BLaER1 (cell line): Measurements from ENCODE around the gene GRXCR2.

Source experiments
- H3K27ac ChIP-seq: shearing (Covaris generic); formaldehyde crosslinking; 2 replicates; pipeline ENCODE4 v1.8.1; 2022
- H3K27me3 ChIP-seq: shearing (Covaris generic); formaldehyde crosslinking; 2 replicates; pipeline ENCODE4 v1.8.1; 2022
- H3K36me3 ChIP-seq: shearing (Covaris generic); formaldehyde crosslinking; 2 replicates; pipeline ENCODE4 v1.8.1; 2022
- H3K4me1 ChIP-seq: shearing (Covaris generic); formaldehyde crosslinking; 2 replicates; pipeline ENCODE4 v1.8.1; 2022
- H3K4me2 ChIP-seq: shearing (Covaris generic); formaldehyde crosslinking; 2 replicates; pipeline ENCODE4 v1.8.1; 2022
- H3K4me3 ChIP-seq: shearing (Covaris generic); formaldehyde crosslinking; 2 replicates; pipeline ENCODE4 v1.8.1; 2022
- H3K9ac ChIP-seq: shearing (Covaris generic); formaldehyde crosslinking; 2 replicates; pipeline ENCODE4 v1.8.1; 2022
- H3K9me3 ChIP-seq: shearing (Covaris generic); formaldehyde crosslinking; 2 replicates; pipeline ENCODE4 v1.8.1; 2022
- H4K20me1 ChIP-seq: shearing (Covaris generic); formaldehyde crosslinking; 2 replicates; pipeline ENCODE4 v1.8.1; 2022
- Cebpa-rat ChIP-seq: shearing (Covaris generic); IDR thresholded peaks from 2 replicates; pipeline ENCODE4 v1.8.1; 2022

The GRXCR2 gene, protein sequence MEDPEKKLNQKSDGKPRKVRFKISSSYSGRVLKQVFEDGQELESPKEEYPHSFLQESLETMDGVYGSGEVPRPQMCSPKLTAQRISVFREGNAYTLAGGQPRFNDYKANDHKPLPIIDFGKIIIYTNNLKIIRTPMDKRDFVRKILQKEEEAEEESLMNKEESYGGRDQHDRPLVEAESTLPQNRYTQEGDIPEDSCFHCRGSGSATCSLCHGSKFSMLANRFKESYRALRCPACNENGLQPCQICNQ

GRCh38 chr5:145872914-145873313 is at the start of gene GRXCR2:
GRXCR2 (minus strand) TSS chr5:145873014; CDS start chr5:145872968, 46 bp downstream.
- Histone ChIP-seq H3K4me2 (no peak within 1 kb of the TSS), H3K4me3 (no peak within 1 kb of the TSS), H3K4me1 (no peaks in the 10 kb centered on the region), H3K9ac (no peak within 1 kb of the TSS), H3K36me3 (no peaks in the 10 kb centered on the region), H3K9me3 (no peaks in the 10 kb centered on the region), H3K27me3 (no peaks in the 10 kb centered on the region), H4K20me1 (no peaks in the 10 kb centered on the region), H3K27ac (no peak within 1 kb of the TSS)
- TF ChIP-seq Cebpa-rat, result no peak

DNA sequence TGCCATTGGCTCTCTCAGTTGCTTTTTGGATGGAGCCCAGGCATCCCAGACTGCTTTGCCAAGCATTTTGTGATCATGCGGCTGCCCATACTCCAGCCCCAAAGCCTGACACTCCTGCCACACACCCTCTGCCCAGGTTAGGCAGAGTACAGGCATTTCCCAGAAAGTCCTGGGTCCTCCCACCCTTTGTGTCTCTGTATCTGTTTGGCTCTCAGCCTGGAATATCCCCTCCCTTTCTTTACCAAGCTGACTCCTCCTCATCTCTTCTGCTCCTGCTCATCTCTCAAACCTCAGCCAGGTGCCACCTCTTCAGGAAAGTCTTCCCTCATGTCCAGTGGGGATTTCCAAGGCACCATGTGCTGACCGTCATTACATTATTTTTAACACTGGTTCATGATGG is 49.2 kb upstream of the GRXCR2 start:
- H3K36me3 ChIP-seq, result no peaks in the 10 kb centered on the region
- H3K27ac ChIP-seq, result no peak overlapping the region
- no peaks in the 10 kb centered on the region for H3K27me3 ChIP-seq
- H3K4me2 ChIP-seq, result no peak overlapping the region
- H4K20me1 ChIP-seq, result no peaks in the 10 kb centered on the region
- no peak overlapping the region for H3K4me3 ChIP-seq
- no peaks in the 10 kb centered on the region for H3K9me3 ChIP-seq
- H3K4me1 ChIP-seq, result no peaks in the 10 kb centered on the region
- TF ChIP-seq Cebpa-rat, result no peak
- H3K9ac ChIP-seq, result no peak overlapping the region

DNA sequence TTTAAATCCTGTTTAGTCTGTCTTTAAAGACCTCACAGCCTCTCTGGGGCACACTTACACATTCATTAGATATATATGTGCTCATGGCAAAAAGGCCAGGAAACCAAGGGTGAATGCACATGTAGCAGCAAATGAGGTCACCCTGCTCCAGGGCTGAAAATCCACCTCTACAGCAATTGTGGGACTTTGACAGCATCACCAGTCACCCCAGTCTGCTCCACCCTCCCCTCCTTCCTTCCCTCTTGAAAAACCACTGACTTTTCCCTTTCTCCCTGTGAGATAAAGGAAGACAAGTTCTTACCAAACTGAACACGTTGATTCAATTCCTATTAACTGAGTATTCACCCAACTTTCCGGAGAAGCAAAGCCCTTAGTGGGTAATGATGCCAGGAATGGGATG is 48.4 kb upstream of the GRXCR2 start:
- Histone ChIP-seq H3K4me3 (no peak overlapping the region), H3K27me3 (no peaks in the 10 kb centered on the region), H3K9me3 (no peaks in the 10 kb centered on the region), H4K20me1 (no peaks in the 10 kb centered on the region), H3K27ac (no peak overlapping the region), H3K9ac (no peak overlapping the region), H3K4me1 (no peaks in the 10 kb centered on the region), H3K4me2 (no peak overlapping the region), H3K36me3 (no peaks in the 10 kb centered on the region)
- no peak for TF ChIP-seq Cebpa-rat

DNA sequence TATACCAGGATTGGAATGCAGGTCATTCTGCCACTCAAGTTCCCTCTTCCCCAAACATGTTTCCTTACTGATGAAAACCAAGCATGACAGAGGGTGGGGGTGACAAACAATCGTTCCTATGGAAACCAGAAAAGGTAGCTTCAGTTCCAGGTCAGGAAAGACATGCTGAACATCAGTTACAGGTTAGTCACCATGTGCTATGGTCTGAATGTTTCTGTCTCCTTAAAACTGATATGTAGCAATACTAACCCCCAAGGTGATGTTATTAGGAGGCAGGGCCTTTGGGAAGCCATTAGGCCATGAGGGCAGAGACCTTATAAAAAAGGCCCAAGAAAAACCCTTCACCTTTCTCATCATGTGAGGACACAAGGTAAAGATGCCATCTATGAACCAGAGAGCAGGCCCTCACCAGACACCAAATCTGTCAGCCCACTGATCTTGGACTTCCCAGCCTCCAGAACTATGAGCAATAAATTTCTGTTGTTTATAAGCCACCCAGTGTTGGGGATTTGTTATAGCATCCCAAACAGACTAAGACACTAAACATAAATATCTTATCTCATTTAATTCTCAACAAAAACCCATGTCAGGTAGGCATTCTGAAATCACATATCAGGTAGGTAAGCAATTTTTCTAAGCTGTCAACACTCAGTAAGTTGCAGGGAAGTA is 47.9 kb upstream of the GRXCR2 start:
- no peaks in the 10 kb centered on the region for H4K20me1 ChIP-seq
- no peak overlapping the region for H3K4me3 ChIP-seq
- no peak overlapping the region for H3K9ac ChIP-seq
- no peak for TF ChIP-seq Cebpa-rat
- H3K27me3 ChIP-seq, result no peaks in the 10 kb centered on the region
- H3K27ac ChIP-seq, result no peak overlapping the region
- H3K4me2 ChIP-seq, result no peak overlapping the region
- H3K9me3 ChIP-seq, result no peaks in the 10 kb centered on the region
- H3K4me1 ChIP-seq, result no peaks in the 10 kb centered on the region
- no peaks in the 10 kb centered on the region for H3K36me3 ChIP-seq

DNA sequence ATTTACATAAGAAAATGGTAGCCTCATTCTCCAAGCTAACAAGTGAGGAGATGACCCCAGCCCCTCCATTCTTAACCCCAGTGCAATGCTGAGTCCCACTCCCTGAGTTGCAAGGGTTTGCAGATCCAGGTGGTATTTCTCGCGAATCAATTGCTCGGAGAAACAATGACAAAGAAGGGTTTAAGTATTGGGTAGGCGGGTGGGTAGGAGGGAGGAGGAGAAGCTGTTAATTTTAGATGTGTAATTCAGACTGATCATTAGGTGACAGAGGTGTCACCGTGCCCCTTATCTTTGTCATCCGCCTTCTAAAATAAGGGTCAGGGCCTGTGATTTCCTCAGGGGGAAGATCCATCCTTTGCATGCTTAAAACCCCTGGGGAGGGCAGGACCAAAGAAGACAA is 46.6 kb upstream of the GRXCR2 start:
- Histone ChIP-seq H3K36me3 (no peaks in the 10 kb centered on the region), H3K9ac (no peak overlapping the region), H3K9me3 (no peaks in the 10 kb centered on the region), H3K4me1 (no peaks in the 10 kb centered on the region), H4K20me1 (no peaks in the 10 kb centered on the region), H3K27ac (no peak overlapping the region), H3K4me3 (no peak overlapping the region), H3K27me3 (no peaks in the 10 kb centered on the region), H3K4me2 (no peak overlapping the region)
- no peak for TF ChIP-seq Cebpa-rat

DNA sequence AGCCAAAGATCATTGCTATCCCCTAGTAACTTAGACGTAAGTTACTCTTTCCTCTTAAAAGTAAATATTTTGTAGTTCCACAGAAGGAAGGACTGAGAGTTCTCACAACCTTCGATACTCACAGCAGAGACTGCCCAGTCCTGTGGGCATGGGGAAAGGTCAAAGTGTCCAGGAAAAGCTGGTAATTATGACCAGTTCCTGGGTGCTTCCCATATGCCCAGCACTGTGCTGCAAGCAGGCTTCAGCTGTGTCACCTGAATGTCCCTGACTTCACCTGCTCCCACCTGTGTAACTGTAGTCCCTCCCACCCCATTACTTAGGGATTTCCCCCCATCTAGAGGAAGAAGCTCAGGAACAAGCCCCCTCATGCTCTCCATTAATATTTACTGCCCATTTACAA is 45.6 kb upstream of the GRXCR2 start:
- Histone ChIP-seq H3K27me3 (no peaks in the 10 kb centered on the region), H3K4me3 (no peak overlapping the region), H3K36me3 (no peaks in the 10 kb centered on the region), H3K9ac (no peak overlapping the region), H4K20me1 (no peaks in the 10 kb centered on the region), H3K4me1 (no peaks in the 10 kb centered on the region), H3K27ac (no peak overlapping the region), H3K9me3 (no peaks in the 10 kb centered on the region), H3K4me2 (no peak overlapping the region)
- no peak for TF ChIP-seq Cebpa-rat

GRCh38 chr5:145917288-145917687 is 44.5 kb upstream of the GRXCR2 start:
- TF ChIP-seq Cebpa-rat, result no peak

DNA sequence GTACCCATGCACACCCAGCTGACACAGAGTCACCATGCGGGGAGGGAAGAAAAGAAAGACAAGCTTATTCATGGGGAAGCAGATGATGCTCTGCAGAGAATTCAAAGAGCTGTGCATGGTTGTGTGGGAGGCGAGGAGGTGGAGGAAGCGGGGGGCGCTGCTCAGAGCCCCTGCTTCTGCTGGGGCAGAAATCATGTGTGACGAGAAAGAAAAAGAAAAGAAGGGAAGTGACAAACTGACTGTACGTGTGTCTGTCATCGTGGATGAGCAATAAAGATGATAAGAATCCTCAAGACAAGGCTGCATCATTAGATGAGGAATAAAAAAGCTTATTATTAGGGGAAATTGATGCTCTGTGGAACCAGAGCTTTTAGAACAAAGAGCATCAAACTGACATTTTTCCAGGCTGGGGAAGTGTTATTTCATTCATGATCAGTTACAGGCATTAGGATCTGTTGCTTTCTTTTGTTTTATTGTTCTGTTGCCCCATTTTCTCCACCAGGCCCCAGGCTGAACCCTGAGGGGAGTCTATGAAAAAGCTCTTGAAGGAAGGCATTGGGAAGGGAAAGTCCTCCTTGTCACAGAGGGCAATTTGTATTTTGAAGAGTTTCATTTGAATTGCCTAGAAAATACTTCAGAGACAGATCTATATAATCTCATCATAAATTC is 43.3 kb upstream of the GRXCR2 start:
- Histone ChIP-seq H4K20me1 (no peaks in the 10 kb centered on the region), H3K27me3 (no peaks in the 10 kb centered on the region), H3K4me1 (no peaks in the 10 kb centered on the region), H3K36me3 (no peaks in the 10 kb centered on the region), H3K27ac (no peak overlapping the region), H3K9ac (no peak overlapping the region), H3K9me3 (no peaks in the 10 kb centered on the region), H3K4me3 (no peak overlapping the region), H3K4me2 (no peak overlapping the region)
- no peak for TF ChIP-seq Cebpa-rat

More at GRCh38 chr5:145917288-145917687, 44.5 kb upstream of the GRXCR2 start:
- H3K4me3 ChIP-seq, result no peak overlapping the region
- no peak overlapping the region for H3K9ac ChIP-seq
- no peaks in the 10 kb centered on the region for H3K36me3 ChIP-seq
- no peak overlapping the region for H3K27ac ChIP-seq
- no peaks in the 10 kb centered on the region for H3K4me1 ChIP-seq
- no peaks in the 10 kb centered on the region for H3K9me3 ChIP-seq
- H3K27me3 ChIP-seq, result no peaks in the 10 kb centered on the region
- H3K4me2 ChIP-seq, result no peak overlapping the region
- no peaks in the 10 kb centered on the region for H4K20me1 ChIP-seq

DNA sequence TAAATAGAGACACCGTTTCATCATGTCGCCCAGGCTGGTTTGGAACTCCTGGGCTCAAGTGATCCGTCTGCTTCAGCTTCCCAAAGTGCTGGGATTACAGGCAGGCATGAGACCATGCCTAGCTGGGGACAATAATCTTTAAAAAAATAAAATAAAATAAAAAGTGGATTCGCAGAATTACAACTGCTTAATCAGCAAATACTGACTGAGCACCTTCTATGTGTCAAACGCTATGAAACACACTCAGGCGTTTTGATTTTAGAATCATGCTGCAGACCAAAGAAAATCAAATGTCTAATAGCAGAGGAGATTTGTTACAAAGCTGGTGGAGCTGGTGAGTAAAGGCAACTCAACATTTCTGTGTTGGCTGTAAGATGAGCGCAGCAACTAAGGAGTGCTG is 40.9 kb upstream of the GRXCR2 start:
- no peak overlapping the region for H3K9ac ChIP-seq
- no peaks in the 10 kb centered on the region for H3K36me3 ChIP-seq

DNA sequence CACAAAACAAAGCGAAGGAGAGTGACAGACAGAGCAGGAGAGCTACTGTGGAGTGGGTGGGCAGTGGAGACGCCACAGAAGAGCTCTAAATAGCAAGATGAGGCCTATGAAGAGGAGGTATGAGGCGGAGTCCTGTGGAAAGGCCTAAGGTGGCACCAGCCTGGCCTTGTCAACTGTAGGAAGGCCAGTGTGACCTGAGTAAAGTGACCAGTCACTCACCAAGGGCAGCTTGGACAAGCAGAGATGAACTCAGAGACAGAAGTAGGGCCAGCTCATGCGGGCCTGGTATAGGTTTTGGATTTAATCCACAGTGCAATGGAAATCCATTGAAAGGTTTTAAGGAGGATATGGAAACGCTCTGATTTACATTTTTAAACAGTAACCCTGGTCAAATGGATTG is 39.8 kb upstream of the GRXCR2 start:
- TF ChIP-seq Cebpa-rat, result no peak
- no peak overlapping the region for H3K27ac ChIP-seq
- no peaks in the 10 kb centered on the region for H3K4me1 ChIP-seq
- no peak overlapping the region for H3K9ac ChIP-seq
- no peaks in the 10 kb centered on the region for H3K27me3 ChIP-seq
- no peaks in the 10 kb centered on the region for H3K36me3 ChIP-seq
- no peaks in the 10 kb centered on the region for H4K20me1 ChIP-seq
- H3K4me3 ChIP-seq, result no peak overlapping the region
- no peaks in the 10 kb centered on the region for H3K9me3 ChIP-seq
- H3K4me2 ChIP-seq, result no peak overlapping the region

More for the DNA sequence above, 40.9 kb upstream of the GRXCR2 start:
- H3K4me2 ChIP-seq, result no peak overlapping the region
- H3K9me3 ChIP-seq, result no peaks in the 10 kb centered on the region
- no peak for TF ChIP-seq Cebpa-rat
- H4K20me1 ChIP-seq, result no peaks in the 10 kb centered on the region
- no peaks in the 10 kb centered on the region for H3K27me3 ChIP-seq
- no peak overlapping the region for H3K27ac ChIP-seq
- no peaks in the 10 kb centered on the region for H3K4me1 ChIP-seq
- no peak overlapping the region for H3K4me3 ChIP-seq
